ENCODE results near the gene MAP2K5. TPM values are rescaled to one million over a fixed set of nuclear protein-coding genes. Genes with fewer than 3 reads are reported as not detected.

The MAP2K5 gene
- total RNA-seq, 2 experiments from 2014 or later: 15.4 to 20.6 TPM

DNA sequence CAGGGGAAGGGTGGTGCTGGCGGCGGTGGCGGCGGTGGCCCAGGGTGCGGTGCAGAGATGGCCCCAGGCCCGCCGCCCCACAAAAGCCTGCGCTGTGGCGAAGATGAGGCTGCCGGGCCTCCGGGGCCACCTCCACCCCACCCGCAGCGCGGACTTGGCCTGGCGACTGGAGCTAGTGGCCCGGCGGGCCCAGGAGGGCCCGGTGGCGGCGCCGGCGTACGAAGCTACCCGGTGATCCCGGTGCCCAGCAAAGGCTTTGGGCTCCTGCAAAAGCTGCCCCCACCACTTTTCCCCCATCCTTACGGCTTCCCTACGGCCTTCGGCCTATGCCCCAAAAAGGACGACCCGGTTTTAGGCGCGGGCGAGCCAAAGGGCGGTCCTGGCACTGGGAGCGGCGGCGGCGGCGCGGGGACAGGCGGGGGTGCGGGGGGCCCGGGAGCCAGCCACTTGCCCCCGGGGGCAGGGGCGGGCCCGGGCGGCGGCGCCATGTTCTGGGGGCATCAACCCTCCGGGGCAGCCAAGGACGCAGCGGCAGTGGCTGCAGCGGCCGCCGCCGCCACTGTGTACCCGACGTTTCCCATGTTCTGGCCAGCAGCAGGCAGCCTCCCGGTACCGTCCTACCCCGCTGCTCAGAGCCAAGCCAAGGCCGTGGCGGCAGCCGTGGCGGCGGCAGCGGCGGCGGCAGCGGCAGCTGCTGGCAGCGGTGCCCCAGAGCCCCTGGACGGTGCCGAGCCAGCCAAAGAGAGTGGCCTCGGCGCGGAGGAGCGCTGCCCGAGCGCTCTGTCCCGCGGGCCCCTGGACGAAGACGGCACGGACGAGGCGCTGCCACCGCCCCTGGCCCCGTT, 284.4 kb downstream of the MAP2K5 start:
- H3K4me3 Mint-ChIP-seq: no peak overlapping the region
- H3K27me3 Mint-ChIP-seq (ENCODE audit: low read depth): peaks cover 71% of the 10 kb centered on the region
- no peaks in the 10 kb centered on the region for H3K36me3 Mint-ChIP-seq (ENCODE audit: low read depth)
- DNase-seq: no peak
- intact Hi-C loops (cut with micrococcal nuclease): no loop called here
- H3K9me3 Mint-ChIP-seq: no peaks in the 10 kb centered on the region
- CTCF ChIA-PET: interaction anchor here (1.0 kb wide), 1 partner anchor 370 kb away, joined by 3 read pairs; no protein-coding TSS in a partner anchor
- peaks cover 45% of the 10 kb centered on the region for H3K4me1 Mint-ChIP-seq (ENCODE audit: low read depth)
- no peak overlapping the region for H3K27ac Mint-ChIP-seq

- Mint-ChIP-seq H3K9me3 (no peaks in the 10 kb centered on the region), H3K27me3 (ENCODE audit: low read depth) (peaks cover 70% of the 10 kb centered on the region), H3K4me1 (ENCODE audit: low read depth) (peaks cover 38% of the 10 kb centered on the region), H3K27ac (no peak overlapping the region), H3K4me3 (no peak overlapping the region), H3K36me3 (ENCODE audit: low read depth) (no peaks in the 10 kb centered on the region)
- intact Hi-C loops (cut with micrococcal nuclease): no loop called here
- no peak for DNase-seq
- CTCF ChIA-PET: no interaction called here
Observed at GRCh38 chr15:67827562-67828277, 285.2 kb downstream of the MAP2K5 start.

DNA sequence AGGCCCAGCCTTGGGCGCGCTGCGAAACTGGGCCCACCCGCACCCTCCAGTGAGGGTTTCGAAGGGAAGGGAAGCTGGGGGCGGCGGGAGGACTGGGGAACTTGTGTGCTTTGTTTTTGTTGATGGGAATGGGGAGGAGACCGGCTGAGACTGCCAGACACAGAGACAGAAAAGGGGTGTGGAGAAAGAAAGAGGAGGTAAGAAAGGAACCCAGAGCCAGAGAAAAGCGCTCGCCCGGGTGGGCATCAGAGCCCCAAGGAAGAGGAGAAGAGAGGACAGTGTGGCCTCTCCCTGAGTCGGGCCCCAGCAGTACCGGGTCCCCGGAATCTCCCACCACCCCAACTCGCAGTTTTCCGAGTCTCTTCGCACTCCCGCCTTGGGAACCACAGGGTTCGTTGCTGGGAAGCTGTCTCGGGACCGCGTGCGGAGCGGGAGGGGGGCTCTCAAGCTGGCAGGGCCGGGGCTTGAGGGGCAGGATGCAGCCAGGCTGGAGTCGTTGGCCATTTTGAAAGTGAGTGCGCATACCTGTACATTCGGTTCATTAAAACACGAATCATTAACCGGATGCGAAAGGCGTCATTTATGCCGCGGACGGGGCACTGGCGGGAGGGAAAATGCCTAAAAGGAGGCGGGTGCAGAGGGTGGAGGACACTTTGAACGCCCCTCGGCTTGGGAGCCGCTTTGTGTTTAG, 285.9 kb downstream of the MAP2K5 start:
- peaks cover 74% of the 10 kb centered on the region for H3K27me3 Mint-ChIP-seq (ENCODE audit: low read depth)
- H3K27ac Mint-ChIP-seq: no peak overlapping the region
- CTCF ChIA-PET: interaction anchor here (1.3 kb wide), 1 partner anchor 371 kb away, joined by 6 read pairs; no protein-coding TSS in a partner anchor
- peaks cover 44% of the 10 kb centered on the region for H3K4me1 Mint-ChIP-seq (ENCODE audit: low read depth)
- no peak overlapping the region for H3K4me3 Mint-ChIP-seq
- H3K9me3 Mint-ChIP-seq: no peaks in the 10 kb centered on the region
- DNase-seq: no peak
- H3K36me3 Mint-ChIP-seq (ENCODE audit: low read depth): no peaks in the 10 kb centered on the region
- intact Hi-C loops (cut with micrococcal nuclease): no loop called here

GRCh38 chr15:67828969-67829646, 286.6 kb downstream of the MAP2K5 start:
- DNase-seq: no peak
- Mint-ChIP-seq H3K4me1 (ENCODE audit: low read depth) (peaks cover 42% of the 10 kb centered on the region), H3K9me3 (no peaks in the 10 kb centered on the region), H3K27ac (no peak overlapping the region), H3K27me3 (ENCODE audit: low read depth) (peaks cover 73% of the 10 kb centered on the region), H3K36me3 (ENCODE audit: low read depth) (no peaks in the 10 kb centered on the region), H3K4me3 (no peak overlapping the region)
- intact Hi-C loops (cut with micrococcal nuclease): no loop called here
- CTCF ChIA-PET: interaction anchor here (1.3 kb wide), 1 partner anchor 372 kb away, joined by 6 read pairs; no protein-coding TSS in a partner anchor

GRCh38 chr15:67829647-67830504, 287.4 kb downstream of the MAP2K5 start:
- intact Hi-C loops (cut with micrococcal nuclease): no loop called here
- Mint-ChIP-seq H3K4me3 (no peak overlapping the region), H3K27ac (no peak overlapping the region), H3K27me3 (ENCODE audit: low read depth) (peaks cover 72% of the 10 kb centered on the region), H3K36me3 (ENCODE audit: low read depth) (no peaks in the 10 kb centered on the region), H3K9me3 (no peaks in the 10 kb centered on the region), H3K4me1 (ENCODE audit: low read depth) (peaks cover 46% of the 10 kb centered on the region)
- CTCF ChIA-PET: interaction anchor here (1.3 kb wide), 1 partner anchor 372 kb away, joined by 6 read pairs; no protein-coding TSS in a partner anchor
- no peak for DNase-seq

- no peaks in the 10 kb centered on the region for H3K36me3 Mint-ChIP-seq (ENCODE audit: low read depth)
- intact Hi-C loops (cut with micrococcal nuclease): no loop called here
- no peak overlapping the region for H3K27ac Mint-ChIP-seq
- CTCF ChIA-PET: interaction anchor here (1.1 to 2.3 kb wide), 2 partner anchors 330 to 374 kb away, joined by 3 to 9 read pairs; no protein-coding TSS in a partner anchor
- no peak overlapping the region for H3K4me3 Mint-ChIP-seq
- DNase-seq: no peak
- H3K4me1 Mint-ChIP-seq (ENCODE audit: low read depth): peaks cover 45% of the 10 kb centered on the region
- no peaks in the 10 kb centered on the region for H3K9me3 Mint-ChIP-seq
- H3K27me3 Mint-ChIP-seq (ENCODE audit: low read depth): peaks cover 71% of the 10 kb centered on the region
Observed at GRCh38 chr15:67831363-67831762, 288.9 kb downstream of the MAP2K5 start.

DNA sequence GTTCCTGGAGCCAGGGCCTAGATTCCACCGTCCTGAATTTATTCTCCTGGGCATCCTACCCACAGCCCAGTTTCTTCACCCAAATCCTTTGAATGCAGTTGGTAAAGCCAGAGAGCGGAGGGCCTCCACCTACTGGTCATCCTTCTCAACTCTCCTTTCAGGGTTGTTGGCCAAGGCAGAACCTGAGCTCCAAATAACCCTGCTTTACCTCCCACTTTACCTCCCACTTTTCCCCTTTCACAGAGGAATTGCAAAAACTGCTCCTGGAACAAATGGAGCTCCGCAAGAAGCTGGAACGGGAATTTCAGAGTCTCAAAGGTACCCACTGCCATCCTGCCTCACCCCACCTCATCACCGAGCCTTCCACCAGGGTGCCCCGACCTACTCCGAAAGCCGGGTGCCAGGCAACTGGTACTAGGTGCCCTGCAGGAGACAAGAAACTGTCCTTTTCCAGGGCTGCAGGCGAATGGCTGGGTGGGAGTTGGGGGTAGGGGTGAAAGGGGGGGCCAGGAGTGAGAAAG, 289.6 kb downstream of the MAP2K5 start:
- Mint-ChIP-seq H3K27me3 (ENCODE audit: low read depth) (peaks cover 71% of the 10 kb centered on the region), H3K4me1 (ENCODE audit: low read depth) (peaks cover 45% of the 10 kb centered on the region), H3K27ac (no peak overlapping the region), H3K4me3 (no peak overlapping the region), H3K9me3 (no peaks in the 10 kb centered on the region), H3K36me3 (ENCODE audit: low read depth) (no peaks in the 10 kb centered on the region)
- CTCF ChIA-PET: interaction anchor here (0.8 to 2.3 kb wide), 4 partner anchors 329 to 375 kb away, joined by 3 to 9 read pairs (median 3); no protein-coding TSS in a partner anchor
- DNase-seq: no peak
- intact Hi-C loops (cut with micrococcal nuclease): loop anchor here (1.0 kb wide), 1 partner anchor 49 kb away; no protein-coding TSS in a partner anchor

- H3K4me1 Mint-ChIP-seq (ENCODE audit: low read depth): peaks cover 45% of the 10 kb centered on the region
- no peaks in the 10 kb centered on the region for H3K36me3 Mint-ChIP-seq (ENCODE audit: low read depth)
- H3K4me3 Mint-ChIP-seq: peak overlapping the region; percentile 45
- intact Hi-C loops (cut with micrococcal nuclease): loop anchor here (1.0 kb wide), 1 partner anchor 50 kb away; no protein-coding TSS in a partner anchor
- DNase-seq: no peak
- CTCF ChIA-PET: interaction anchor here (0.6 to 2.3 kb wide), 3 partner anchors 330 to 693 kb away, joined by 3 to 9 read pairs (median 8); no protein-coding TSS in a partner anchor
- H3K27me3 Mint-ChIP-seq (ENCODE audit: low read depth): peaks cover 71% of the 10 kb centered on the region
- H3K27ac Mint-ChIP-seq: no peak overlapping the region
- no peaks in the 10 kb centered on the region for H3K9me3 Mint-ChIP-seq
Observed at GRCh38 chr15:67832897-67833709, 290.6 kb downstream of the MAP2K5 start.

- Mint-ChIP-seq H3K9me3 (no peaks in the 10 kb centered on the region), H3K36me3 (ENCODE audit: low read depth) (no peaks in the 10 kb centered on the region), H3K27me3 (ENCODE audit: low read depth) (peaks cover 63% of the 10 kb centered on the region), H3K4me3 (peak overlapping the region; percentile 45), H3K4me1 (ENCODE audit: low read depth) (peaks cover 40% of the 10 kb centered on the region), H3K27ac (no peak overlapping the region)
- intact Hi-C loops (cut with micrococcal nuclease): no loop called here
- DNase-seq: peak; percentile 61
- CTCF ChIA-PET: interaction anchor here (0.6 to 1.0 kb wide), 2 partner anchors 10 to 694 kb away, joined by 4 to 8 read pairs; no protein-coding TSS in a partner anchor
Observed at GRCh38 chr15:67833710-67834511, 291.4 kb downstream of the MAP2K5 start.

Measured in activated naive CD4-positive, alpha-beta T cell treated with anti-CD3 and anti-CD28 coated beads for 36 hours (primary cell).